NB4 (cell line): Measurements from ENCODE around the gene RAD52.

Experiments used
- MYC ChIP-seq: IDR thresholded peaks from 2 replicates; pipeline ENCODE4 v1.6.1; 2011; ENCODE audit warnings: low read depth, low read length
- POLR2A ChIP-seq: IDR thresholded peaks from 2 replicates; pipeline ENCODE4 v1.6.1; 2011; ENCODE audit warnings: mild to moderate bottlenecking; ENCODE audit not compliant: insufficient read length; ENCODE audit errors: extremely low read depth
- TF ChIP-seq, protein P1 (sequence below): IDR thresholded peaks from one replicate; pipeline ENCODE4 v1.5.1; 2012; ENCODE audit warnings: low read depth, low read length

DNA sequence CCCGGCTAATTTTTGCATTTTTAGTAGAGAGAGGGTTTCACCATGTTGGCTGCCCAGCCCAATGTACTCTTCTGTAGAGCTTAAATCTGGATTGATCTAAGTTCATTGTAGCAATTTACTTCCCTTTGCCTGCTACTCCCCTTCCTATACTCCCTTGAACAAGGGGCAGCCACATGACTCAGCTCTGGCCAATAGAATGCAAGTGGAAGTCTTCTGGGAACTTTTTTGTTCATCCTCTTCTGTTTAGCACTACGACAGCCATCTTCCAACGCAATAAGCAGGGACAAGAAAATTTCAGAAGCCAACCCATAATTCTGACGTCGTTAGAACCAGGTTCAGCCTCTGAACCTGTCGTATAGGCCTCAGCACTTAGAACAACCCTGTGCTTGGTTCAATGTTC is 6.4 kb upstream of the RAD52 start:
- TF ChIP-seq, protein P1, sequence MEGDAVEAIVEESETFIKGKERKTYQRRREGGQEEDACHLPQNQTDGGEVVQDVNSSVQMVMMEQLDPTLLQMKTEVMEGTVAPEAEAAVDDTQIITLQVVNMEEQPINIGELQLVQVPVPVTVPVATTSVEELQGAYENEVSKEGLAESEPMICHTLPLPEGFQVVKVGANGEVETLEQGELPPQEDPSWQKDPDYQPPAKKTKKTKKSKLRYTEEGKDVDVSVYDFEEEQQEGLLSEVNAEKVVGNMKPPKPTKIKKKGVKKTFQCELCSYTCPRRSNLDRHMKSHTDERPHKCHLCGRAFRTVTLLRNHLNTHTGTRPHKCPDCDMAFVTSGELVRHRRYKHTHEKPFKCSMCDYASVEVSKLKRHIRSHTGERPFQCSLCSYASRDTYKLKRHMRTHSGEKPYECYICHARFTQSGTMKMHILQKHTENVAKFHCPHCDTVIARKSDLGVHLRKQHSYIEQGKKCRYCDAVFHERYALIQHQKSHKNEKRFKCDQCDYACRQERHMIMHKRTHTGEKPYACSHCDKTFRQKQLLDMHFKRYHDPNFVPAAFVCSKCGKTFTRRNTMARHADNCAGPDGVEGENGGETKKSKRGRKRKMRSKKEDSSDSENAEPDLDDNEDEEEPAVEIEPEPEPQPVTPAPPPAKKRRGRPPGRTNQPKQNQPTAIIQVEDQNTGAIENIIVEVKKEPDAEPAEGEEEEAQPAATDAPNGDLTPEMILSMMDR = no peak
- no peak for TF ChIP-seq MYC
- no peak for TF ChIP-seq POLR2A
